Measurements from ENCODE around the gene SKIDA1.

Gene SKIDA1

GRCh38 chr10:21482821-21483220 is 42.7 kb downstream of the SKIDA1 start:
- DNase-seq (ENCODE audit: low spot score): no peak

- no peak for DNase-seq (ENCODE audit: low spot score)
Observed at GRCh38 chr10:21481407-21481806, 44.1 kb downstream of the SKIDA1 start.

GRCh38 chr10:21479570-21480315 is 45.7 kb downstream of the SKIDA1 start:
- DNase-seq (ENCODE audit: low spot score): peak; percentile 27

GRCh38 chr10:21475393-21475792 is 50.1 kb downstream of the SKIDA1 start:
- no peak for DNase-seq (ENCODE audit: low spot score)

GRCh38 chr10:21473541-21473940 is 51.9 kb downstream of the SKIDA1 start:
- no peak for DNase-seq (ENCODE audit: low spot score)

- DNase-seq (ENCODE audit: low spot score): no peak
Observed at GRCh38 chr10:21473135-21473534, 52.3 kb downstream of the SKIDA1 start.

- DNase-seq (ENCODE audit: low spot score): no peak
Observed at GRCh38 chr10:21468086-21468485, 57.4 kb downstream of the SKIDA1 start.

- DNase-seq (ENCODE audit: low spot score): no peak
Observed at GRCh38 chr10:21467633-21468032, 57.8 kb downstream of the SKIDA1 start.

- peak; percentile 35 for DNase-seq (ENCODE audit: low spot score)
Observed at GRCh38 chr10:21464134-21464533, 61.3 kb downstream of the SKIDA1 start.

Measured in kidney tubule cell (primary cell).